GM19372 (cell line): ENCODE data around the gene MAGI2.

ENCODE experiments used
- ATAC-seq: cut with Tn5 transposase; IDR thresholded peaks from one replicate; pipeline ENCODE4 v1.9.1; 2021; ENCODE audit warnings: mild to moderate bottlenecking, low read depth, moderate library complexity; ENCODE audit not compliant: unreplicated experiment

Gene MAGI2

DNA sequence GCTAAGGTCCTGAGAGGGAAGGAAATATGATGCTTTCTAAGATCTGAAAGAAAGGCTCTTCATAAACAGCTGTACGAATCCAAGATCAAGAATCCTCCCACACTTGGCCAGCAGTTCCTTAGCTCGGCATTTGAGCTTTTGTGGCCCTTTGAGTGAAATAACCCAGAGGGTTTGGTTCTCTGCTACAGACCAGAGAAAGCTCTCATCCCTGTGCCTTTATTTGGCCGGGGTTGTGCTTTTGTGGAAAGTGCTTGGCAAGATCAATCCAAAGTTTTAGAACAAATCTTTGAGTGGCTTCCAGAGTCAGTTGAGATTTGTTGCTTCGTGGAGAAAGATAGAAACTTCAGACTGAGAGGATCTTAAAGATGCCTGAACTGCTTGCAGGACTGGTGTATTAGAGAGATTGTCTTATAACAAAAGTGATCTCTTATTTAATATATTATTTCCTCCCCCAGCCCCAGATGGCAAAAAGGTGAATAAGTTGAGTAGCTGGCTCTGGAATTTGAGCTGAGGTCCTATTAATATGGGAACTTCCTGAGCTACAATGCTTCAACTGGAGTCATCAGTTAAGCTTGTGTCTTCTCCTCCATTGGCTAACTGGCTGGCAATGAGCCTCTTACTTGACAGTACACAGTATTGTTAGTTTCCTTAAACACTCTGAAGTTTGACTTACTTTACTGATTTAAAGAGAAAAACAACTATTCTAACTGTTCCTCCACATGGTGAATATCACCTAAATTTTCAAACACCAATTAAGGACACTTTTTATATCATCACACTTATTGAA lies 687.3 kb downstream of the MAGI2 start:
- ATAC-seq = no peak

DNA sequence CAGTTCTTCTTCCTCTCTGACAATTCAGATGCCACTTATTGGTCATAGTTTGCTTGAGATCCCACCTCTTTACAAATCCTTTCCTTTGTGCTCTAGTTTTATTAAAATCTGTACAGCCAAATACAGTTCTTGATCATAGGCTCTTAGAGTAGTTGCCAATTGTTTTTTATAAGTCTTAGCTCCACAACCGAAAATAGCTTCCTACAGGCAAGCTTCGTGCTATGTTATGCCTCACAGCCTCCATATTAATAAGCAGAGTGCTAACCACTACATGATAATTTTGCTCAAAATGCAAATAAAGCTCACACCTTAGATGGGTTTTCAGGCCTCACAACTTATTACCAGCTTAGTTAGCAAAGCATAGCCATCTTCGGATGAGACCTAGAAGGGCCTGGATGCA lies 688.9 kb downstream of the MAGI2 start:
- no peak for ATAC-seq

DNA sequence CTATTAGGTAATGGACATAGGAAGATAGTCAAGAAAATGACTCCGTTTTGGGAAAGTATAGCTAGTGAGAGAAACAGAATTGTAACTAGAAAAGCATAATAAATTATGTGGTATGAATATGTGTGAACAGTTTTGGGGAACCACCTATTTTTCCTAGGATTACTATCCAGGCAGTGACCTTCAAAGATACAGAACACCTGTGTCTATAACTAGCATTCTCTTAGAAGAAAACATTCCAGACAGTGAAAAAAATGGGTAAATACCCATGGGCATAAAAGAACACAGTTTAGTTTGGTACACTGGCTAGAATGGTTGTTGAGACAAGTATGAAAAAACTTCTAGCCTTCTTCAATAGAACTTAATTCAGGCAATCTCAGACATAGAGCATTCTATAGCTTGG lies 690.8 kb downstream of the MAGI2 start:
- ATAC-seq = no peak

DNA sequence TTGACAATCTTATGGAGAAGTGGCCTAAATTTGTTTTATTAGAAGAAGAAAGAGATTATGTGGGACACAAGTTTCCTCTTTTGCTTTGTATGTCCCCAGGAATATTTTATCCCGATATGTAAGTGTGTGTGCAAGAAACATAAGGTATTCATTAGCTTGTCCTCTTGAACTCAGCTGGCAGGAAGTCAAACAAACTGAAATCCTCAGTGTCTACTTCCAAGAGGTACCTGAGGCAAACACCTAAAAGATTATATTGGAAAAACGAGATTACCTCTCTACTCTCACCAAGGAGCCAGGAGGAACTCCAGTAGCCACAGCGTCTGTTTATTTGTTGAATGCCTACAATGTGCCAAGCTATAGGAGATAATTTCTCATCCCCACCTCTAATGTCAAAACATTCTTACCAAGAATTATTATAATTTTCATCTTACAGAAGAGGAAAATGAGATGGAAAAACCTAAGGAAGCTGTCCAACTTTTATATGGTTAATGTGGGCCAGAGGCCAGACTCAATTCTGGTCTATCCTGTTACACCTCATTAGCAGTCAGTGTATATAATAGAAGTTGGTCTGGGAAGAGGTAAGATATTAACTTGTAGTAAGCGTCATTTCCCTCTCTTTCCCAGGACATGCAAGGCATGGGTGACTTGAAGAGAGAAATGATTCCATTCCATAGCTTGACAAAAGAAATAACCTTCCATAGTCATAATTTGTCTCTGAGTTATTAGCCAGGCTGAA lies 692.7 kb downstream of the MAGI2 start:
- no peak for ATAC-seq

DNA sequence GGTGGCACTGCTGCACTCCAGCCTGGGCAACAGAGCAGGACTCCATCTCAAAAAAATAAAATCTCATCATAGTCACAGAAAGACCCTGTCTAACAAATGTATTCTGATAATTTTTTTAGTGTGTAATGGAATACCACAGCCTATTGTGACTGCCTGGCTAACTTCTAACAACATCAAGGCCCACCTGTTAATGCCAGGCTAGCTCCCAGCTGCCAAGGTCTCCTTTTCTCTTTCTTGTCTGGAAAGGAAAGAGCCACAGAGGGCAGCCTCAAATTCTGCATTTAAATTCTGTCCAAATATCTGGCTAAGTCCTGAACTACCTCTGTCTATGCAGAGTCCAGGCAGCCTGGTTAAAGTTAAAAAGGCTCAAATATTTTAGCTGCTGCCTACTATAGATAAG lies 700.9 kb downstream of the MAGI2 start:
- no peak for ATAC-seq

DNA sequence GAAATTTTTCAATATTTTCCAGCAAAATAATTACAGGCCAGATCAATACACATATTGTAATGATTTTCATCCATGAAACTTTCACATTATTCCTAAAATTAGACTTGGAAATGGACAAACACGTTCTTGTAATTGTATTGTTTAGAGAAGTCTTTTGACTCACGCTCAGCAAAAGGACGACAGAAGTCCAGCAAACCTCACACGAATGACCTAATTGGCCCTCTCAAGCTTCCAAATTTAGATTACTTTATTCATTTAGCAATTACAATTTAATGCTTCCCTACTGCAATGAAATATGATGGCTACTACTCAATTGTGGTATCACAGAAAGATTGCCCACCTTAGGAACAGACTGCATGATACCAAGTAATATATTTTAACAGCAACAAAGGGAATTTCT lies 702.2 kb downstream of the MAGI2 start:
- ATAC-seq = no peak

DNA sequence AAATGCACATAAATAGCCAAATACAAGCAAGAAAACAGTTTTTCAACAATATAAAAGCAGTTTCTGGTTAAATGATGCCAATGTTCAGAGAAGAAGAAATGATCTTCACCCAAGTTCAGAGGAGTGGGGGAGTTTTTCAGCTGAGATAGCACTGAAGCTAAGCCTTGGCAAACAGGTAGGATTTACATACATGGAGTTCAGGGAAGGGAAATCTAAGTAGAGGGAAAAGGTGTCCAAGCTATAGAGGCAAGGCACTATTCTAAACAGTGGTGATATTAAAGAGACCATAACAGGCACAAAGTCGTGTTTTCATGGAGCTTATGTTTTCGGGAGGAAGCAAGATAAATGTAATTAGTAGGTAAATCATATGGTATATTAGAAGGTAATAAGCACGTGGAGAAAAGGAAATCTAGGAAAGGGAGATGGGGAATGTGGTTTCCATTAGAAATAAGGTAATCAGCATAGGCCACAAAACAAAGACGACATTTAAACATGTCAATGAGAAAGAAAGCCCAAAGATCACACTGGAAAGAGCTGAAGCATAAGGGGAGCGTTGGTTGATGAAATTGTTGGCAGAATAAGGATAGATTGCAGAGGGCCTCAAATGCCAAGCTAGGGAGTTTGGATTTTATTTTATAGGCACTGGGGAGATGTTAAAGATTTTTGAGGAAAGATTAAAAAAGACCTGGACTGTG lies 704.3 kb downstream of the MAGI2 start:
- no peak for ATAC-seq

DNA sequence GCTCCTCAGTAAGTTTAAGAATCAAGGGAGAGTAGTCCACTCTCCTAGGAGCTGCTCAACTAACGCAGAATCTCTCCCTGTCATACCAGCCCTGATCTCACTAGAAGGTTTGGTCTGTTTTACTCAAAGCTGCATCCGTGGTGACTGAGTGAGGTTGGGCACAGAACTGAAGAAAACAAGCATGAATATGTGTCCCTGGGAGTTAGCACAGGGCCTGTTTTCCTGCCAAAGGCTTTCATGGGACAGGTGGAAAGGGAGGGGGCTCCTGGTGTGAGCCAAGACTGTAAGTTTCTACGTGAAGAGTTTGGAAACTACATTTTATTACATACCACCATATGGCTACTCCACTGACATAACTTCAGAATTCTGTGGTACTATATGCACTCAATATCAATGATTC lies 705.9 kb downstream of the MAGI2 start:
- no peak for ATAC-seq

DNA sequence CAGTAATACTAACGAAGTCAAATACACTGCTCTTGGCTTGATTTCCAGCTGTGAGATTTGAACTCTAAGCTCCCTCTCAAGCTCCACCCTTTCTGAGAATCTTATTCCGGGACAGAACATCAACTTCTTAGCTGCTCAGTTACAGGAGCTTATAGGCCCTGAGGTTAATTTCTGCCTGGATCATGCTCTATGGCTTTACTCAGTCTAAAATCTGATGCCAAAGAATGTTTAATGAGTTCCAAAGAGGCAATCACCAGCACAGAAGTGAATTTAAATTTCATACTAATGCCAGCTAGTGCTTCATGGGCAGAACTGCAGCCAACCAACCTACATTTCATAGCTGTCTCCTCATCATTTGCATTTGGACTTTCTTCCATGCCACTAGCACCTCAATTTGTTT lies 707.2 kb downstream of the MAGI2 start:
- ATAC-seq = no peak

DNA sequence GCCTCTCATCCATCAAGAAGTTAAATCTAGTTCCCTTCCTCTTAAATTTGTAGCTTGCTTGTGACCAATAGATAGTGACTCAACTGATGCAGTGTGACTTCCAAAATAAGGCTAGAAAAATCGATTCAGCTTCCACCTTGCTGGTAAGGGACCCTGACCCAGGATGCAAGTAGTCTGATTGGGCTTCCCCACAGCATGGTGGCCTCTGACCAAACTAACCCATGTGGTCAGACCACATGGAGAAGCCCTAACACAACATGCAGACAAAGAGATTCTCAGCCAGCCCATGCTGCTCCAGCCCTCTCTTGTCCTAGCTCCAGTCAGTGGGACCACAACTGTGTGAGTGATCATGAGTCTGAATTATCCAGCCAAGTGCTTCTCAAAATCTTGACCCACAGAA lies 710.8 kb downstream of the MAGI2 start:
- ATAC-seq = no peak

DNA sequence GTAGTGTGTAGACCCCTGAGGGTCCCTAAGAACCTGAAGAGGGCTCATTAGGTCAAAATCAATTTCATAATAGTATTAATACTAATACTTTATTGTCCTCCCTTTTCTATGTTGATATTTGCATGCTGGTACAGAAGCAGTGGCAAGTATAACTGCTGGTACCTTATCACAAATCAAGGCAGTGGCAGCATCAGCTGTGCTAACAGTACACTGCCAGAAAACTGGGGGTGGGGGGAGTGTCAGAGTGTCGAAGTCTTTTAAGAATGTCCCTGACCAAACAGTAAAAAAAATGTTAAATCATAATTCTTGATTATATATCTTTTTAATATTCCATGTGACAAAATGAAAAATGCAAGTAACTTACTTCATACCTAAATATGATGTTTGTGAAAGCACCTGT lies 716.9 kb downstream of the MAGI2 start:
- no peak for ATAC-seq

DNA sequence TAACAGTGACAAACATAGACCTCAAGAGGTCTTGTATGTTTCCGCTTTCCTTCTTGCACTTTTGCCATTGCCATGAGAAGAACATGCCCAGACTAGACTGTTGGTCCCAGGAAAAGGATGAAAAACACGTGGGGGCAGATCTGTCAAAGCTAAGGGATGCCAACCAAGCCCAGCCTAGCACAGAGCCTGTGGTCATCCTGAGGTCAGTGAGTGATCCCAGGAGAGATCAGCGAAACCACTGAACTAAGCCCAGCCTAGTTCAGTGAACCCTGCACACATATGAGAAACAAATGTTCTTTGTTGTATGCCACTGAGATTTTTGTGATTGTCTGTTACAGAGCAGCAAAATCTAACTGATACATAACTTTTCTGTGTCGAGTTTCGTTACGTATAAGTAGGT lies 718.8 kb downstream of the MAGI2 start:
- no peak for ATAC-seq

DNA sequence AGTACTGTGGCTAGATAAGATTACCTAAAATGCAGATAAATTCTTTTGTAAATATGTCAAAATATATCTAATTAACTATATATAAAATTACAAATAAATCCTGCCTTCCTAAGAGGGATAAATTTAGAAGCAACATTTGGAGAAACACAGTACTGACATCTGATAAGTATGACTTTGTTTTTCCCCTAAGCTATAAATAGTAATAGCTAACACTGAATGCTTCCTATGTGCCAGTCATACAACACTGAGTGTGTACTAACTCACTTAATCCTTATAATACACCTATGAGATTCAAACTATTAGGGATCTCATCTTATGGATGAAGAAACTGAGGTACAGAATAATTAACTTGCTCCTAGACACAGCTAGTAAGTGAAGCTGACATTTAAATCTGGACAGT lies 733.4 kb downstream of the MAGI2 start:
- ATAC-seq = no peak

DNA sequence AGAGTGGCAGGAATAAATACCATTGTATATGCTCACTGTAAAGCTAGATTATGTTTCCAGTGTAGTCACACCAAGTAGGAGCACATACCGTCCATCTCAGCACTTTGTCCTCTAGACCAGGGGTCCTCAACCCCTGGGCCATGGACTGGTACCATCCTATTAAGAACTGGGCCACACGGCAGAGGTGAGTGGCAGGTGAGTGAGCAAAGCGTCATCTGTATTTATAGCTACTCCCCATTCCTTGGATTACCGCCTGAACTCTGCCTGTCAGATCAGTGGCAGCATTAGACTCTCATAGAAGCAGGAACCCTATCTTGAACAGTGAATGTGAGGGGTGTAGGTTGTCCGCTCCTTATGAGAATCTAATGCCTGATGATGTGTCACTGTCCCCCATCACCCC lies 735.3 kb downstream of the MAGI2 start:
- ATAC-seq = no peak

DNA sequence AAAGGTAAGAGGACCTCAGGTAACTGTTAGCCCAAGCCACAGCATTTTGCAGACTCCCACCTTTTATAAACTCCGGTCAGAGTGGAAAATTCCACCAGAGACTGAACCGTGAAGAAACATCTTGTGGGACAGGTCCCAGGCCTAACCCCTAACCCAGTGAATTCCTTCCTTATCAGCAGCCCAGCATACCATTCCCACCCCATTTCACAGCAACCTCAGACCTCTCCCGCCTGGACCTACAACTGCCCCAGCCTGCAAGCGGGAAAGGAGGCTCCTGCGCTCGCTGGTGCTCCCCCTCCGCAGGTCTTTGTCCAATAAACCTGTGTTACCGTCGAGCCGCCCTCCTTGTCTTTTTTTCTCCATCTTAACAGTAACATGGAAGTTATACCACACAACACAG lies 736.6 kb downstream of the MAGI2 start:
- no peak for ATAC-seq

DNA sequence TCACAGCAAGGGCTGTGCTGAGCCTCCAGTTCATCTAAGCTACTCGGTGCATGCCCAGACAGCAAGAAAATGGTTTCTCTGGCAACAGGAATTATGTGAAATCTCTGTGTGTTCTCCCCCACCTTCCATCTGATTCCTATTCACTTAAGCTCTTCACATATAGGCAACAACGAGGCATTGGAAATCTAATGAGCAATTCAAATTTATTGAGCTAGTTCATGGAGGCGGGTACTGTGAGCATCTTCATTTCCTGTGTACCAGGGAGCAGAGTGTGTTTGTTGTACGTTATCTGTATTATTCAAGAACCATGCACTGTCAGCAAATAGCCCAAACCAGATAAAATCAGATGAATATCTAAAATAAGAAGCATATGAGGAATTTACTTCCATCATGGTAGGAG lies 739.1 kb downstream of the MAGI2 start:
- ATAC-seq = no peak

DNA sequence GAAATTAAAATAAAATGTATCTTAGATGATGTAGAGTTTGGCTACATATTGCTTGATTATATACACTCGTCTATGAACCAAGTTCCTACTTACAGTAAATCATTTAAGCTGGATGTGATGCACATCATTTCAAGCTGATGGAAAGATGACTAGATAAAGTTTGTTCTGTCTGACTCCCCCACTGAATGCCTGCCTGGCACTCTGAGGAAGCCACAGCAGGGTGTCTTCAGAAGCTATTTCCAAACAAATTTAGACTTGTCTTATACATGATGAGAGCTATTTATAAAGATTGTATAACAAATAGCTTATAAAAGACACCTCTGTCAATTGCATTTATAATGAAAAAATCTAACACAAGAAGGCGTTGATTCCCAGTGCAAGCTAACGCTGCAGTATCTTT lies 741.4 kb downstream of the MAGI2 start:
- no peak for ATAC-seq

DNA sequence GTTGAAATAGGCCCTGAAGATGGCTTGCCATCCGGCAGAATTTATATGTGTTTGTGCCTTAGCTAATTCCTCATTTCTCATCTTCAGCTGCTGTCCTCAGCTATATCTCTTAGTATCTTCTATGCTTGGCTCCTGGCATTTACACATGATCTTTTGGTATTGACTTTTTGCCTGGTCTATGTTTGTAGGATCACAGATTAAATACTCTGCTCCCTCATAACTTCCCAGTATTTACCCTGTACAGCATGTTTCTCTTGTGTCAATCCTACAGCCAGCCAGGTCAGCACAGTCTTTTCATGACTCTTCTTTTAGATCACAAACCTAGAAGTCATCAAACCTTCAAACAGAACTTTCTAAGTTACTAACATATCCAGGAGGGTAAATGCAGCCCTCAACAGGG lies 743.8 kb downstream of the MAGI2 start:
- ATAC-seq = no peak

DNA sequence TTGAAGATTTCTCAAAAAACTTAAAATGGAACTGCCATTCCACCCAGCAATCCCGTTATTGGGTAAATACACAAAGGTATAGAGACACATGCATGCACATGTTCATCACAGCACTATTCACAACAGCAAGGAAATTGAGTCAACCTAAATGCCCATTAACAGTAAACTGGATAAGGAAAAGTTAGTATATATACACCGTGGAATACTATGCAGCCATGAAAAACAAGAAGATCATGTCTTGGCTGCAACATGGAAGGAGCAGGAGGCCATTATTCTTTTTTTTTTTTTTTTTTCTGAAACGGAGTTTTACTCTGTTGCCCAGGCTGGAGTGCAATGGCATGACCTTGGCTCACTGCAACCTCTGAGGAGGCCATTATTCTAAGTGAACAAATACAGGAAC lies 749.0 kb downstream of the MAGI2 start:
- ATAC-seq = no peak

DNA sequence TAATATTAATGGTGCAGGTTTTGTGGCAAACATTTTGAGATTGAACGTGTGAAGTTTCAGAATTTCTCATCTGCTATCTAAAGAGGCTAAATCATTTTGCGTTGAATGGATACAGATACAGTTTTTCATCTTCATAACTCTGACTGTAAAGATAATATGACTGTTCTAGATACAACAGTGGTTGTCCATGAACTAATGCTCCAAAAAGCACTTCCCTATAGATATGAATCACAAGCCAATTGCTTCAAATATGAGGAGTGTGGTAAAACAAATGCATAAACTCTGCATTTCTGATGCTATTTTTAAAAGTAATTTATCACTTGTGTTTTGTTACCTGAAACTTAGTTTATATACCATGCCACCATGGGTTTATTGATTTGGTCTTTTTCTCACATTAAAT lies 750.1 kb downstream of the MAGI2 start:
- no peak for ATAC-seq

DNA sequence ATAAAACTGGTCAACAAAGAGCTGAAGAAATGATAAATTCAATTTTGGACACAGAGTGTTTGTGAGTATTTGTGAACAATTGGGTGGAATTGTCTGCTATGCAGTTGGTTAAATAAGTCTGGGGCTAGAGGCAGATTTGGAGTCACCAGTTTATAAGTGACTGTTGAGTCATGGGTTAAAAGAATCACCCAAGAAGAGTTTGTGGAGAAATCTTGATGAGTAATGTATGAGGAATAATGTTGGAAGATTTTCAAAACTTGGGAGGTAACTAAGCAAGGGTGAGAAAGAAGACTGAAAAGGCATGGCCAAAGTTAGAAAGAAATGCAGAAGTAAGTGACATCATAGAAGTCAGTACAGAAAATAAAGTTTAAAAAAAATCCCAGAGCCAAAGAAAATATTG lies 750.7 kb downstream of the MAGI2 start:
- ATAC-seq = no peak

DNA sequence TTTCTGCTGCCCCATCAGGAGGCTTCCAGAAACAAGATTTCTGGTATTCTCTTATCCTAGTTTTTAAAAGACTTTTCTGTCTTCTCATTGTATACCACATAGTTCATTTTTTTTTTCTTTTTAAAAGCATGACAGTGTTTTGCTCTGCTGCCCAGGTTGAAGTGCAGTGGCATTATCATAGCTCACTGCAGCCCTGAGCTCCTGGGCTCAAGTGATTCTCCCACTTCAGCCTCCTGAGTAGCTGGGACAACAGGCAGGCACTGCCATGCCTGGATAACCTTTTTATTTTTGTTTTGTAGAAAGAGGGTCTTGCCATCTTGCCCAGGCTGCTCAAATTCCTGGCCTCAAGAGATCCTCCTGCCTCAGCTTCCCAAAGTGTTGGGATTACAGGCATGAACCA lies 757.6 kb downstream of the MAGI2 start:
- ATAC-seq = no peak
